ENCODE measurements around the gene MAGEA12. TPM values are rescaled to one million over a fixed set of nuclear protein-coding genes. Genes with fewer than 3 reads are reported as not detected.
"Not testable (repeated sequence)": the region's sequence is repeated elsewhere in the genome, so short reads cannot be mapped to it uniquely, and the experiment has no call there.

MAGEA12 gene, protein sequence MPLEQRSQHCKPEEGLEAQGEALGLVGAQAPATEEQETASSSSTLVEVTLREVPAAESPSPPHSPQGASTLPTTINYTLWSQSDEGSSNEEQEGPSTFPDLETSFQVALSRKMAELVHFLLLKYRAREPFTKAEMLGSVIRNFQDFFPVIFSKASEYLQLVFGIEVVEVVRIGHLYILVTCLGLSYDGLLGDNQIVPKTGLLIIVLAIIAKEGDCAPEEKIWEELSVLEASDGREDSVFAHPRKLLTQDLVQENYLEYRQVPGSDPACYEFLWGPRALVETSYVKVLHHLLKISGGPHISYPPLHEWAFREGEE
- not detected in 2 replicates for total RNA-seq

DNA sequence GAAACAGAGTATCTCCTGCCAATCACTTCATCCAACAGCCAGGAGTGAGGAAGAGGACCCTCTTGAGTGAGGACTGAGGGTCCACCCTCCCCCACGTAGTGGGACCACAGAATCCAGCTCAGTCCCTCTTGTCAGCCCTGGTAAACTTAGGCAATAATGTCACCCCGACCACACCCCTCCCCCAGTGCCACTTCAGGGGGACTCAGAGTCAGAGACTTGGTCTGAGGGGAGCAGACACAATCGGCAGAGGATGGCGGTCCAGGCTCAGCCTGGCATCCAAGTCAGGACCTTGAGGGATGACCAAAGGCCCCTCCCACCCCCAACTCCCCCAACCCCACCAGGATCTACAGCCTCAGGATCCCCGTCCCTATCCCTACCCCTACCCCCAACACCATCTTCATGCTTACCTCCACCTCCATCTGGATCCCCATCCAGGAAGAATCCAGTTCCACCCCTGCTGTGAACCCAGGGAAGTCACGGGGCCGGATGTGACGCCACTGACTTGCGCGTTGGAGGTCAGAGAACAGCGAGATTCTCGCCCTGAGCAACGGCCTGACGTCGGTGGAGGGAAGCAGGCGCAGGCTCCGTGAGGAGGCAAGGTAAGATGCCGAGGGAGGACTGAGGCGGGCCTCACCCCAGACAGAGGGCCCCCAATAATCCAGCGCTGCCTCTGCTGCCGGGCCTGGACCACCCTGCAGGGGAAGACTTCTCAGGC, at the start of gene MAGEA12, which contains the start of gene CSAG1:
Gene MAGEA12 (plus strand): TSS at position 497 of the 715 bp plus-strand sequence. CDS start 2,405 bp downstream, outside the sequence.
Gene CSAG1 (minus strand): TSS at position 461 of the 715 bp plus-strand sequence. CDS start 1,261 bp downstream, outside the sequence.
- TF ChIP-seq, protein P1, sequence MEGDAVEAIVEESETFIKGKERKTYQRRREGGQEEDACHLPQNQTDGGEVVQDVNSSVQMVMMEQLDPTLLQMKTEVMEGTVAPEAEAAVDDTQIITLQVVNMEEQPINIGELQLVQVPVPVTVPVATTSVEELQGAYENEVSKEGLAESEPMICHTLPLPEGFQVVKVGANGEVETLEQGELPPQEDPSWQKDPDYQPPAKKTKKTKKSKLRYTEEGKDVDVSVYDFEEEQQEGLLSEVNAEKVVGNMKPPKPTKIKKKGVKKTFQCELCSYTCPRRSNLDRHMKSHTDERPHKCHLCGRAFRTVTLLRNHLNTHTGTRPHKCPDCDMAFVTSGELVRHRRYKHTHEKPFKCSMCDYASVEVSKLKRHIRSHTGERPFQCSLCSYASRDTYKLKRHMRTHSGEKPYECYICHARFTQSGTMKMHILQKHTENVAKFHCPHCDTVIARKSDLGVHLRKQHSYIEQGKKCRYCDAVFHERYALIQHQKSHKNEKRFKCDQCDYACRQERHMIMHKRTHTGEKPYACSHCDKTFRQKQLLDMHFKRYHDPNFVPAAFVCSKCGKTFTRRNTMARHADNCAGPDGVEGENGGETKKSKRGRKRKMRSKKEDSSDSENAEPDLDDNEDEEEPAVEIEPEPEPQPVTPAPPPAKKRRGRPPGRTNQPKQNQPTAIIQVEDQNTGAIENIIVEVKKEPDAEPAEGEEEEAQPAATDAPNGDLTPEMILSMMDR (IDR thresholded peaks at IDR 0.05; ENCODE audit: extremely low read depth, low read depth, low read length): no peak
- Histone ChIP-seq H3K27ac (ENCODE audit: low read depth, low read length) (no peak within 1 kb of the TSS), H3K4me1 (ENCODE audit: insufficient read depth, low read length) (no peaks in the 10 kb centered on the region), H3K27me3 (ENCODE audit: insufficient read depth, low read length) (no peaks in the 10 kb centered on the region), H2AFZ (ENCODE audit: low read length) (no peak within 1 kb of the TSS), H3K4me3 (ENCODE audit: insufficient read depth, low read length) (no peak within 1 kb of the TSS), H3K79me2 (ENCODE audit: insufficient read depth, low read length) (no peaks in the 10 kb centered on the region), H3K36me3 (ENCODE audit: insufficient read depth, low read length) (no peaks in the 10 kb centered on the region), H3K9me3 (ENCODE audit: low read depth, low read length) (no peaks in the 10 kb centered on the region), H3K4me2 (ENCODE audit: insufficient read depth, low read length) (no peak within 1 kb of the TSS), H4K20me1 (ENCODE audit: insufficient read depth, low read length) (no peaks in the 10 kb centered on the region)
- no peak for DNase-seq (ENCODE audit: insufficient read length, low spot score, missing footprints)

DNA sequence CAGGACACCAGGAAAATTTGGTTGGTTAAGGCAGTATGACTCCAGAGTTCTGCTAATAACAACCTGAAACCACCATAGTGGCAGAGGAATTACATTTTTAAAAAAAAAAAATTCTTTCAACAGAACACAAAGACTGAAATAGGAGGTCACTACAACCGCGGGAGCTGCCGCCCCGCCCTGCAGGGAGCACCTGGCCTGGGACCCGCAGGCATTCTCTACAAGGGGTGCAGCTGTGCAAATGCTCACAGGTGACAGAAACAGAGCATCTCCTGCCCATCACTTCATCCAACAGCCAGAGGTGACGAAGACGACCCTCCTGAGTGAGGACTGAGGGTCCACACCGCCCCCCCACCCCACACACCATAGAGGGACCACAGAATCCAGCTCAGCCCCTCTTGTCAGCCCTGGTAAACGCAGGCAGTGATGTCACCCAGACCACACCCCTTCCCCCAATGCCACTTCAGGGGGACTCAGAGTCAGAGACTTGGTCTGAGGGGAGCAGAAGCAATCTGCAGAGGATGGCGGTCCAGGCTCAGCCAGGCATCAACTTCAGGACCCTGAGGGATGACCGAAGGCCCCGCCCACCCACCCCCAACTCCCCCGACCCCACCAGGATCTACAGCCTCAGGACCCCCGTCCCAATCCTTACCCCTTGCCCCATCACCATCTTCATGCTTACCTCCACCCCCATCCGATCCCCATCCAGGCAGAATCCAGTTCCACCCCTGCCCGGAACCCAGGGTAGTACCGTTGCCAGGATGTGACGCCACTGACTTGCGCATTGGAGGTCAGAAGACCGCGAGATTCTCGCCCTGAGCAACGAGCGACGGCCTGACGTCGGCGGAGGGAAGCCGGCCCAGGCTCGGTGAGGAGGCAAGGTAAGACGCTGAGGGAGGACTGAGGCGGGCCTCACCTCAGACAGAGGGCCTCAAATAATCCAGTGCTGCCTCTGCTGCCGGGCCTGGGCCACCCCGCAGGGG, 35.3 kb upstream of the MAGEA12 start, which contains the start of gene MAGEA3:
Gene MAGEA3 (plus strand): TSS at position 843 of the 980 bp plus-strand sequence. CDS start 2,039 bp downstream, outside the sequence.
- not testable (repeated sequence) for H3K27ac ChIP-seq (ENCODE audit: low read depth, low read length); H2AFZ ChIP-seq (ENCODE audit: low read length); H3K9me3 ChIP-seq (ENCODE audit: low read depth, low read length); H4K20me1 ChIP-seq (ENCODE audit: insufficient read depth, low read length); H3K4me3 ChIP-seq (ENCODE audit: insufficient read depth, low read length); H3K36me3 ChIP-seq (ENCODE audit: insufficient read depth, low read length); H3K4me2 ChIP-seq (ENCODE audit: insufficient read depth, low read length); H3K27me3 ChIP-seq (ENCODE audit: insufficient read depth, low read length); DNase-seq (ENCODE audit: insufficient read length, low spot score, missing footprints); H3K79me2 ChIP-seq (ENCODE audit: insufficient read depth, low read length); H3K4me1 ChIP-seq (ENCODE audit: insufficient read depth, low read length)

DNA sequence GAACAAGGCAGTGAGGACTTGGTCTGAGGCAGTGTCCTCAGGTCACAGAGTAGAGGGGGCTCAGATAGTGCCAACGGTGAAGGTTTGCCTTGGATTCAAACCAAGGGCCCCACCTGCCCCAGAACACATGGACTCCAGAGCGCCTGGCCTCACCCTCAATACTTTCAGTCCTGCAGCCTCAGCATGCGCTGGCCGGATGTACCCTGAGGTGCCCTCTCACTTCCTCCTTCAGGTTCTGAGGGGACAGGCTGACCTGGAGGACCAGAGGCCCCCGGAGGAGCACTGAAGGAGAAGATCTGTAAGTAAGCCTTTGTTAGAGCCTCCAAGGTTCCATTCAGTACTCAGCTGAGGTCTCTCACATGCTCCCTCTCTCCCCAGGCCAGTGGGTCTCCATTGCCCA, 33.2 kb upstream of the MAGEA12 start:
- H3K9me3 ChIP-seq (ENCODE audit: low read depth, low read length); DNase-seq (ENCODE audit: insufficient read length, low spot score, missing footprints); H2AFZ ChIP-seq (ENCODE audit: low read length); H3K27me3 ChIP-seq (ENCODE audit: insufficient read depth, low read length); H3K79me2 ChIP-seq (ENCODE audit: insufficient read depth, low read length); H4K20me1 ChIP-seq (ENCODE audit: insufficient read depth, low read length); H3K4me3 ChIP-seq (ENCODE audit: insufficient read depth, low read length); H3K4me1 ChIP-seq (ENCODE audit: insufficient read depth, low read length); H3K27ac ChIP-seq (ENCODE audit: low read depth, low read length); H3K4me2 ChIP-seq (ENCODE audit: insufficient read depth, low read length); H3K36me3 ChIP-seq (ENCODE audit: insufficient read depth, low read length): not testable (repeated sequence)

DNA sequence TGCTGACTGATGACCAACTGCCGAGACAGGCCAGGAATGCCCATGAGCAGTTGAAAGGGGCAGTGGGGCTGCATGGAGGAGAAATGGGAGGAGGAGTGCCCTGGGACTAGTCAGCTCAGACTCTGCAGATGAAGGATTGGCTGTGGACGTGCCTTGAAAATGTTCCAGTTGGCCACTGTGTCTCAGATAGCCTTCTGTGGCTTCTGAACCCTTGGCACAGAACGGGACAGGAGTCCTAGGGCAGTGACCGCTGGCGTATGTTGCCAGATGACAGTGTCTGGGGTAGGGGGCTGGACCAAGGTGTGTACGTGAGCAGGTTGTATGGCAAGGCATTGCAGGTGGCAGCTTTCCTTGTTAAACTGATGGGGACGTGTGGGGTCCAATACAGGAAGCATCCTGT, 27.1 kb upstream of the MAGEA12 start:
- not testable (repeated sequence) for H3K4me1 ChIP-seq (ENCODE audit: insufficient read depth, low read length); DNase-seq (ENCODE audit: insufficient read length, low spot score, missing footprints); H3K9me3 ChIP-seq (ENCODE audit: low read depth, low read length); H3K27me3 ChIP-seq (ENCODE audit: insufficient read depth, low read length); H2AFZ ChIP-seq (ENCODE audit: low read length); H3K4me3 ChIP-seq (ENCODE audit: insufficient read depth, low read length); H3K27ac ChIP-seq (ENCODE audit: low read depth, low read length); H4K20me1 ChIP-seq (ENCODE audit: insufficient read depth, low read length); H3K4me2 ChIP-seq (ENCODE audit: insufficient read depth, low read length); H3K36me3 ChIP-seq (ENCODE audit: insufficient read depth, low read length); H3K79me2 ChIP-seq (ENCODE audit: insufficient read depth, low read length)

DNA sequence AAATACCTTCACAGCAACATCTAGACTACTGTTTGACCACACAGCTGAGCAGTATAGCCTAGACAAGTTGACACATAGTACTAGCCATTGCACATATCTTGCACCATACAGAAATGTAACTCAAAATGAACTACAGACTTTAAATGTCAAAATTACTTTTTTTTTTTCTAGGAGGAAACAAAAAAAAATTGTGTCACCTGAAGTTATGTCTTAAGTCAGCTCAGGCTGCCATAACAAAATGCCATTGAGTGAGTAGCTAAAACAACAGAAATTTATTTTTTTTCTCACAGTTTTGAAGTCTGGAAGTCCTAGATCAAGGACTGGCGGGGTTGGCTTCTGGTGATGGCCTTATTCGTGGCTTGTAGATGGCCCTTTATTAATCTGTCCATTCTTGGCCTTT, 24.4 kb upstream of the MAGEA12 start, which contains the start of gene CSAG2:
Gene CSAG2 (minus strand): TSS at position 101 of the 400 bp plus-strand sequence. CDS start 161 bp downstream, outside the sequence.
- not testable (repeated sequence) for H3K36me3 ChIP-seq (ENCODE audit: insufficient read depth, low read length); H3K4me3 ChIP-seq (ENCODE audit: insufficient read depth, low read length); H3K27me3 ChIP-seq (ENCODE audit: insufficient read depth, low read length); DNase-seq (ENCODE audit: insufficient read length, low spot score, missing footprints); H3K4me2 ChIP-seq (ENCODE audit: insufficient read depth, low read length); H3K4me1 ChIP-seq (ENCODE audit: insufficient read depth, low read length); H3K27ac ChIP-seq (ENCODE audit: low read depth, low read length); H2AFZ ChIP-seq (ENCODE audit: low read length); H3K79me2 ChIP-seq (ENCODE audit: insufficient read depth, low read length); H3K9me3 ChIP-seq (ENCODE audit: low read depth, low read length); H4K20me1 ChIP-seq (ENCODE audit: insufficient read depth, low read length)

DNA sequence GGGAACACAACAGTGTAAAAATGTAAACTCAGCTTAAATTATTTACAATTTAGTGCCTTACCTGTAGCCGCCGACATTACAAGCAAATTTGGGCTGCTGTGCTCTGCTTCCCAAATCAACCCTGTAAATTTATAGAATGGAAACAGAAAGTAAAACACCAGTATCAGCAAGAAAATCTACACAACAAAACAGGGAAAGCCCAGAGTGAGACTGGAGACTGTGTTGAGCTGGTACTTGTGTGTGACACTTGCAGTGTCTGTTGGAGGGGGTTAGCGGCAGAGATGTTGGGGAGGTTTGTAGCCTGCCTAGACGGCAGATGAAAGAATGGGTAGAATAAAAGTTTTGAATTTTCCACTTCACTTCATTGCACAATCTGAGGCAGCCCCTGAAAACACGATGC, 20.4 kb upstream of the MAGEA12 start:
- not testable (repeated sequence) for H3K27me3 ChIP-seq (ENCODE audit: insufficient read depth, low read length); H4K20me1 ChIP-seq (ENCODE audit: insufficient read depth, low read length); H3K79me2 ChIP-seq (ENCODE audit: insufficient read depth, low read length); H3K9me3 ChIP-seq (ENCODE audit: low read depth, low read length); H2AFZ ChIP-seq (ENCODE audit: low read length); H3K4me2 ChIP-seq (ENCODE audit: insufficient read depth, low read length); H3K27ac ChIP-seq (ENCODE audit: low read depth, low read length); H3K4me3 ChIP-seq (ENCODE audit: insufficient read depth, low read length); DNase-seq (ENCODE audit: insufficient read length, low spot score, missing footprints); H3K4me1 ChIP-seq (ENCODE audit: insufficient read depth, low read length); H3K36me3 ChIP-seq (ENCODE audit: insufficient read depth, low read length)

DNA sequence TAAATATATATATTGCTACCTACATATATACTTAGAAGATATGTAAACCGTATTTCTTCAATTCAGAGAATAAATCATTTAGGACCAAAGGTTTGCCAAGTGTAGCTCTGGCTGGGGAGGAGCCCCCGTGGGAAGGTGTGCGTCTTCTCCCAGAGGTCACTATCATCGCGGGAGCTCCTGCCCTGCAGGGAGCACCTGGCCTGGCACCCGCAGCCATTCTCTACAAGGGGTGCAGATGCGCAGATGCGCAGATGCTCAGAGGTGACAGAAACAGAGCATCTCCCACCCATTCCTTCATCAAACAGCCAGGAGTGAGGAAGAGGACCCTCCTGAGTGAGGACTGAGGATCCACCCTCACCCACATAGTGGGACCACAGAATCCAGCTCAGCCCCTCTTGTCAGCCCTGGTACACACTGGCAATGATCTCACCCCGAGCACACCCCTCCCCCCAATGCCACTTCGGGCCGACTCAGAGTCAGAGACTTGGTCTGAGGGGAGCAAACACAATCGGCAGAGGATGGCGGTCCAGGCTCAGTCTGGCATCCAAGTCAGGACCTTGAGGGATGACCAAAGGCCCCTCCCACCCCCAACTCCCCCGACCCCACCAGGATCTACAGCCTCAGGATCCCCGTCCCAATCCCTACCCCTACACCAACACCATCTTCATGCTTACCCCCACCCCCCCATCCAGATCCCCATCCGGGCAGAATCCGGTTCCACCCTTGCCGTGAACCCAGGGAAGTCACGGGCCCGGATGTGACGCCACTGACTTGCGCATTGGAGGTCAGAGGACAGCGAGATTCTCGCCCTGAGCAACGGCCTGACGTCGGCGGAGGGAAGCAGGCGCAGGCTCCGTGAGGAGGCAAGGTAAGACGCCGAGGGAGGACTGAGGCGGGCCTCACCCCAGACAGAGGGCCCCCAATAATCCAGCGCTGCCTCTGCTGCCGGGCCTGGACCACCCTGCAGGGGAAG, 19.5 kb upstream of the MAGEA12 start, which contains the start of gene MAGEA2B:
Gene MAGEA2B (plus strand): TSS at position 814 of the 973 bp plus-strand sequence. CDS start 2,479 bp downstream, outside the sequence.
- not testable (repeated sequence) for H2AFZ ChIP-seq (ENCODE audit: low read length); H4K20me1 ChIP-seq (ENCODE audit: insufficient read depth, low read length); H3K4me3 ChIP-seq (ENCODE audit: insufficient read depth, low read length); H3K4me1 ChIP-seq (ENCODE audit: insufficient read depth, low read length); H3K27me3 ChIP-seq (ENCODE audit: insufficient read depth, low read length); H3K4me2 ChIP-seq (ENCODE audit: insufficient read depth, low read length); H3K36me3 ChIP-seq (ENCODE audit: insufficient read depth, low read length); H3K9me3 ChIP-seq (ENCODE audit: low read depth, low read length); DNase-seq (ENCODE audit: insufficient read length, low spot score, missing footprints); H3K79me2 ChIP-seq (ENCODE audit: insufficient read depth, low read length); H3K27ac ChIP-seq (ENCODE audit: low read depth, low read length)
